Embryonic facial prominence (tissue), 1 donor: ENCODE results near the gene PABPC1L2A.
"Not testable (repeated sequence)": the region's sequence is repeated elsewhere in the genome, so short reads cannot be mapped to it uniquely, and the experiment has no call there.

Source experiments
- DNase-seq: peaks from one replicate; pipeline ENCODE4 v3.0.0-alpha.2; 2016; ENCODE audit errors: extremely low spot score

The PABPC1L2A gene

GRCh38 chrX:73079024-73079562 lies at the start of gene PABPC1L2A:
Gene PABPC1L2A, minus strand, starts transcription at chrX:73079512. Its CDS starts 126 bp downstream, at chrX:73079386.
- not testable (repeated sequence) for DNase-seq

- DNase-seq = no peak
These were observed 48.5 kb upstream of the PABPC1L2A start for GRCh38 chrX:73127700-73128241.

GRCh38 chrX:73126240-73126639 lies 46.9 kb upstream of the PABPC1L2A start:
- DNase-seq = no peak

- DNase-seq = not testable (repeated sequence)
These were observed 20.2 kb upstream of the PABPC1L2A start for GRCh38 chrX:73099505-73099904.

- DNase-seq = not testable (repeated sequence)
These were observed 7.5 kb upstream of the PABPC1L2A start for GRCh38 chrX:73086766-73087165.

GRCh38 chrX:73079884-73080283 lies 572 bp upstream of the PABPC1L2A start:
- not testable (repeated sequence) for DNase-seq

GRCh38 chrX:73078597-73078996 lies 715 bp downstream of the PABPC1L2A start:
- DNase-seq = not testable (repeated sequence)

GRCh38 chrX:73076838-73077237 lies 2.5 kb downstream of the PABPC1L2A start:
- no peak for DNase-seq

GRCh38 chrX:73069365-73070035 lies 9.8 kb downstream of the PABPC1L2A start:
- DNase-seq = no peak

GRCh38 chrX:73068467-73069364 lies 10.6 kb downstream of the PABPC1L2A start:
- DNase-seq = no peak

- DNase-seq = not testable (repeated sequence)
These were observed 11.4 kb downstream of the PABPC1L2A start for GRCh38 chrX:73067761-73068466.

GRCh38 chrX:73028876-73029275 lies 50.4 kb downstream of the PABPC1L2A start:
- no peak for DNase-seq
